Epithelial cell of esophagus (primary cell): Measurements from ENCODE around the gene ABLIM2.

ENCODE experiments used
- DNase-seq: peaks from one replicate; pipeline ENCODE4 v3.0.0; 2010; ENCODE audit warnings: low read depth
- H3K4me3 ChIP-seq: 2 replicates; pipeline ENCODE4 v1.5.1; 2011; ENCODE audit warnings: mild to moderate bottlenecking, low read length, control low read depth
- TF ChIP-seq, protein P1 (sequence below): IDR thresholded peaks from 2 replicates; pipeline ENCODE4 v1.5.1; 2011; ENCODE audit warnings: low read depth, mild to moderate bottlenecking, low read length, control low read depth, inconsistent platforms; ENCODE audit not compliant: insufficient read depth; ENCODE audit errors: missing control alignments

ABLIM2 gene

DNA sequence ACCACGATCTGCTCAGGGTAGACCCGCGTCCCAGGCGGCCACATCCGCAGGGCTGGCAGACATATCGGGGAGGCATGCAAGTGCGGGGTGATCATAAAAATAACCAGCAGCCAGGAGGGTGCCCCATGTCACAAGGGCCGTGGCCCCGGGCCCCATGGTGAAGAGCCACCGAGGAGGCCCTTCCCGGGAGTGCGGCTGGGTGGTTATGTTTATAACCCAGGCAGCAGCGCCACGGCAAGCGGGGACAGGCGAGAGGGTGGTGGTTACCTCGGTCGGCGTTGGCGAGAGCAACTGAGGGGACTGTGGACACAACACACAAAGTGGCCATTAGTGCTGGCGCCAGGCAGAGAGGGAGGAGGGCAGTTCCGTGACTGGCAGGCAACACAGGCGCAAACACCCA lies 126.2 kb downstream of the ABLIM2 start:
- H3K4me3 ChIP-seq, result no peak overlapping the region
- TF ChIP-seq, protein P1, sequence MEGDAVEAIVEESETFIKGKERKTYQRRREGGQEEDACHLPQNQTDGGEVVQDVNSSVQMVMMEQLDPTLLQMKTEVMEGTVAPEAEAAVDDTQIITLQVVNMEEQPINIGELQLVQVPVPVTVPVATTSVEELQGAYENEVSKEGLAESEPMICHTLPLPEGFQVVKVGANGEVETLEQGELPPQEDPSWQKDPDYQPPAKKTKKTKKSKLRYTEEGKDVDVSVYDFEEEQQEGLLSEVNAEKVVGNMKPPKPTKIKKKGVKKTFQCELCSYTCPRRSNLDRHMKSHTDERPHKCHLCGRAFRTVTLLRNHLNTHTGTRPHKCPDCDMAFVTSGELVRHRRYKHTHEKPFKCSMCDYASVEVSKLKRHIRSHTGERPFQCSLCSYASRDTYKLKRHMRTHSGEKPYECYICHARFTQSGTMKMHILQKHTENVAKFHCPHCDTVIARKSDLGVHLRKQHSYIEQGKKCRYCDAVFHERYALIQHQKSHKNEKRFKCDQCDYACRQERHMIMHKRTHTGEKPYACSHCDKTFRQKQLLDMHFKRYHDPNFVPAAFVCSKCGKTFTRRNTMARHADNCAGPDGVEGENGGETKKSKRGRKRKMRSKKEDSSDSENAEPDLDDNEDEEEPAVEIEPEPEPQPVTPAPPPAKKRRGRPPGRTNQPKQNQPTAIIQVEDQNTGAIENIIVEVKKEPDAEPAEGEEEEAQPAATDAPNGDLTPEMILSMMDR, result no peak
- no peak for DNase-seq

DNA sequence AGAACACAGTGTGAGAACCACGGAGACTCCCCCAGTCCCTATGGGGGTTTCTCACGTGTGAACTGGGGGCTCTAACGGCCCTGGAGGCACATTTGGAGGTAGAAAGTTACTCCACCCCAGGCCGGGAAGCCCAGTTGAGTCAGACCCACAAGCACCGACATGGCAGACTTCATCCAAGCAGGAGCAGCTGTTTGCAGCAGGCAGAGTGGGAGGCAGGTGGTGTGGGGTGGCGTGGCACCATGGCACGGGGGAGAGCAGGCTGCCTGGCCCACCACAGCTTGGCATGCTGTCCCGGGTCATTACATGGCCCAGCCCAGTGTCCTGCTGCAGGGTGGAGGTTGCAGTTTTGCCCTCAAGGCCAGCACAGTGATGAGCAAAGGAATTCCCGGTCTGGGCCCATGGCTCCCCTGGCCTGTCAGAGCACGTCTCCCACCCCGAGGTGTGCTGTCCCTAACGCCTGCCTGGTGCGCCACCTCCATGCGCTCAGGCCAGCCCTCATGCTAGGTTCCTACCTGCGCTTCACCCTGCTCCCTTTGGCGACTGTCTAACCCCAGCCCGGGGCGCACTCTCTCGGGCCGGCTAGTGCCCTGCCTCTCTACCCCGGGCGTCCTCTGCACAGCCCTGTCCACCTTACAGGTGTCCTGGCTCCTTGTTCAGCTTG lies 128.4 kb downstream of the ABLIM2 start:
- no peak overlapping the region for H3K4me3 ChIP-seq
- peak; percentile 76 for DNase-seq
- TF ChIP-seq, protein P1, result no peak

DNA sequence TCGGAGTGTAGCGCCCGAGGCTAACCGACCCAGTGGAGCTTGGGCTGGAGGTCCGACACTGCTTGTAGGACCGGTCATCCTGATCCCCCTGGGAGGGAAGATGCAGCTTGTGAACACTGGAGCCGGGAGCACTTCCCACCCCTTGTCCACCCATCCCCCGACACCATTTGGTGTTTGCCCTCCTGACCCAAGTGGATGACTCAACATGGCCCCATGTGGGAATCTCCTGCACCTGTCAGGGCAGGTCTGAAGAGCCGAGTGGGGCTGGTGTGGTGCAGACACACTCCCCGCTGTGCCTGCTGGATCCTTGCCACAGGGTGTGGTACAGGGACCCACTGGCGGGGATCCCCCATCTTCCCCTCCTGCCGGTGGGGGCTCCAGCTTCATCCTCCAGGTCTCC lies 128.9 kb downstream of the ABLIM2 start:
- H3K4me3 ChIP-seq, result no peak overlapping the region
- DNase-seq, result peak; percentile 62
- TF ChIP-seq, protein P1, result no peak

DNA sequence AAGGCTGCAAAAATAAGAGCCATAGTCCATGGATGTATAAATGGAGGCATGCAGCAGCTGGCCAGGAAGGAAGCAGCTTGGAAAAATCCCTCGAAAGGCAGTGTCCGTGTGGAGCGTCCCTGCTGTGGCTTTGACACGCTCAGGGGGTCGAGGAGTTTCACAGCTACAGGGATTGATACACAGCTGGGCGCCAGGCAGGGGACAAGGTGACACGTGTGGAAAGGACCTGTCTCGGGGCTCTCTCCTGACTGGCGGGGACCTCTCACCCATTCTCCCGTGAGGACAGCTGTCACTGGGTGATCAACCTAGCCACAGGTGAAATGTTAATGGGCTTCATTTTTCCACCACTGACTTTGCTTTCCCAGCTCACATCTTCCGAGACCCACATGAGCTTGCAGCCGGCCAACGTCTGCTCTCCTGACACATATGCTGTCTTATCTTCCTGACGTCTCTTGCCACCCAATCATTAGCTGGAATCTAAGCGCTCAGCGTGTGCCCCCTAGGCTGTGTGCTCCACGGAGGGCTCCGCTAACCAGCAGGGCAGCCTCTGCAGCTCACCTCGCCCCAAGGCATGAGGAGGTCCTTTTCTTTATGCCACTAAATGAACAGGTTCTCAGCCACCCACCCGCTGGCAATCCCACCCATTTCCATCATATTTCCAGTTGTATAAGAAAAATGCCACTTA lies 129.6 kb downstream of the ABLIM2 start:
- no peak overlapping the region for H3K4me3 ChIP-seq
- DNase-seq, result no peak
- TF ChIP-seq, protein P1, result no peak

DNA sequence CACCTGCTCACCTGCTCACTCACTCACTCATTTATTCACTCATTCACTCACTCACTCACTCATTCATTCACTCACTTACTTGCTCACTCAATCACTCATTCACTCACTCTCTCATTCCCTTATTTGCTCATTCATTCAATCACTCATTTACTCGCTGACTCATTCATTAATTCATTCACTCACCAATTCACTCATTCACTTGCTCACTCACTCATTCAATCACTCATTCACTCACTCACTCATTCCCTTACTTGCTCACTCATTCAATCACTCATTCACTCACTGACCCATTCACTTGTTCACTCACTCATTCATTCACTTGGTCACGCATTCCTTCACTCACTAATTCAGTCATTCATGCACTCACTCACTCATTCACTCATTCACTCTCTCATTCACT lies 130.2 kb downstream of the ABLIM2 start:
- H3K4me3 ChIP-seq, result no peak overlapping the region
- no peak for DNase-seq
- TF ChIP-seq, protein P1, result no peak

DNA sequence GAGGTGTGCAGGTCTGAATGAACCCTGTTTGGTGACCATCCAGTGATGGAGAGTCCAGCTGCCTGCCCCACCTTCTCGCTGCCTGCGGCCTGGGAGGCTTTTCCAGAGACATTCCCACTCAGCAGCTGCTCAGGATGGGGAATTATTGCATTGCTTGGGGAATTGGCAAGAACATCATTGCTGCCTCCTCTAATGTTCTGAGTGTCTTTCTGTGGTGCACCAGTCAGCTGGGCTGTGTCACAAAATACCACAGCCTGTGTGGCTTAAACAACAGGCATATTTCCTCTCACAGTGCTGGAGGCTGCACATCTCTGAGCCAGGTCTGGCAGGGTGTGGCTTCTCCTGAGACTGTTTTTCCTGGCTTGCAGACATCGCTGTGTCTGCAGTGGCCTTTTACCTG lies 132.2 kb downstream of the ABLIM2 start:
- H3K4me3 ChIP-seq, result no peak overlapping the region
- peak; percentile 9 for DNase-seq
- TF ChIP-seq, protein P1, result no peak

DNA sequence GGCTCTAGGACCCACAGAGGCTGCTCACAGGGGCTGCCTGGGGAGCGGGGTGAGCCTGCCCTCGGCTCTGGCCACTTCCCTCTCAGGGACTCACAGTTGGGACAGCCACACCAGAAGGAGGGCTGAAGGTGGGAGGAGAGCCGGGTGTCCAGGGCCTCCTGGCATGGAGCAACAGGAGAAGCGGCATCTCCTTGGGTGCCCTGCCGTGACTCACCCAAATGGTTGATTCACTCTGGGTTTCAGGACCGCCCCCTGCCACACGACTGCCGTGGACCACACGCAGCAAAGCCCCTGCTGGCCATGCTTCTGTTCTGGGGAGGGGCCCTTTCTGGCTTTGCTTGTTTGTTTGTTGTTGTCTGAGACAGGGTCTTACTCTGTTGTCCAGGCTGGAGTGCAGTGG lies 132.9 kb downstream of the ABLIM2 start:
- peak; percentile 25 for DNase-seq
- no peak overlapping the region for H3K4me3 ChIP-seq

More for the DNA sequence above, 132.9 kb downstream of the ABLIM2 start:
- TF ChIP-seq, protein P1, result no peak
